Esophagus squamous epithelium (tissue), 4 donors: ENCODE data around the gene KLC1.

ENCODE experiments used
- CTCF ChIP-seq, 6 experiments: fragments of 450-650 bp in 4 of 6; fragments of 200-600 bp in 2 of 6; sonication (generic) in 2 of 6; IDR thresholded peaks; one replicate each; pipeline ENCODE4 v1.5.1; 2016 to 2019; ENCODE audit warnings: antibody characterized with exemption in 6 of 6, mild to moderate bottlenecking in 4 of 6, moderate library complexity in 4 of 6
- POLR2A ChIP-seq, 4 donors: fragments of 450-650 bp; IDR thresholded peaks; one replicate each; pipeline ENCODE4 v1.6.1; 2017; ENCODE audit warnings: antibody characterized with exemption in 4 of 4, mild to moderate bottlenecking in 4 of 4, moderate library complexity in 3 of 4

DNA sequence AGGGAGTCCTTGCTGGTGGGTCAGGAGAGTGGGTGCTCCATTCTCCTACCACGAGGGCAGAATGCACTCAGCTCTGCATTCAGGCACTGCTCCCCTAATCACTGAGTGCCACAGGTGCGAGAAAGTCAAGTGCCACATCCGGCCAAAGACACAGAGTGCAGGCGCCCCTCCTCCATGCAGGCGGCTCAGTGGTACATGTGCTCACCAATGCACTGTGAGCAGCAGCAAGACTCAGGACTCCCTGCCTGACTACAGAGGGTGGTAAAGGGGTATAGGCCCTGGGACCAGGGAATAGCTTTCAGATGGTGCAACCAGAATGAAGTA is 119.5 kb downstream of the KLC1 start:
- no peak for TF ChIP-seq POLR2A (IDR thresholded peaks at IDR 0.05)
- no peak for TF ChIP-seq CTCF (IDR thresholded peaks at IDR 0.05)
